SH-SY5Y (cell line): ENCODE measurements around the gene ZBTB20.

Experiments used
- GATA2 ChIP-seq: IDR thresholded peaks from 2 replicates; pipeline ENCODE4 v1.6.1; 2011; ENCODE audit warnings: mild to moderate bottlenecking, low read depth, low read length
- GATA3 ChIP-seq: IDR thresholded peaks from 2 replicates; pipeline ENCODE4 v1.6.1; 2011; ENCODE audit warnings: low read depth, mild to moderate bottlenecking, low read length, moderate library complexity

GRCh38 chr3:114803042-114803695 is 343.9 kb downstream of the ZBTB20 start:
- no peak for TF ChIP-seq GATA3
- TF ChIP-seq GATA2, result no peak
